GM12891 (cell line): Measurements from ENCODE around the gene MBD3.

Experiments
- POLR2A ChIP-seq: IDR thresholded peaks from 2 replicates; pipeline ENCODE4 v1.6.1; 2011; ENCODE audit warnings: low read depth, low read length, control low read depth
- POLR2AphosphoS5 ChIP-seq: IDR thresholded peaks from 2 replicates; pipeline ENCODE4 v1.6.1; 2011; ENCODE audit warnings: low read depth, low read length, control low read depth

DNA sequence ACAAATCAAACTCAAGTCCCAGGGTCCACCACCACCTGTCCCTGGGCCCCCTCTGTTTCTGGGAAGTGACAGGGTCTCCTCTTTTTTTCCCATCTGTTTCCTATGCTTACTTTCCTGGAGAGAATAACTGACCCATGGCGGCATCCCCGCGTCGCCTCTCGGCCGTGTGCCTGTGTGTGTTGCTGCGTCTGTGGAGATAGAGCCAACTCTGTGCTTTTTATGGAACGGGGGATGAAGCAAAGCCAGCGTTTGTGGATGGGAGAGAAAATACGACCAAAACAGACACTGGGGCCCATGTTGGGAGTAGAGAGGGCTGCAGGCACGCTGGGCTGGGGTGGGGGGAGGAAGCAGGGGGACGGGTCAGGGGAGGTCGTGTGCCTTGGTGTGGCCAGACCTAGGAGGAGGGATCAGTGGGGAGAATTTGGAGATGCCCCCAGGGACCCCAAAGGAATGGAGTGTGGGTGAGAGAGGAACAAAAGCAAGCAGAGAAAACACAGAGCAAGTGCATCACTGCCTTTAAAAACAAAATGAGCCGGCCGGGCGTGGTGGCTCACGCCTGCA is 52.2 kb downstream of the MBD3 start:
- no peak for TF ChIP-seq POLR2AphosphoS5
- TF ChIP-seq POLR2A, result no peak
